Endometrium (tissue), 2 donors: Measurements from ENCODE around the gene LRRC1.

Source experiments
- FAIRE-seq: peaks from 2 replicates; lab custom pipeline; 2012; peaks lifted over from hg19 to GRCh38; lab: Jason Lieb, UNC
- donor health status: control.
- donor health status: control.

Gene LRRC1

DNA sequence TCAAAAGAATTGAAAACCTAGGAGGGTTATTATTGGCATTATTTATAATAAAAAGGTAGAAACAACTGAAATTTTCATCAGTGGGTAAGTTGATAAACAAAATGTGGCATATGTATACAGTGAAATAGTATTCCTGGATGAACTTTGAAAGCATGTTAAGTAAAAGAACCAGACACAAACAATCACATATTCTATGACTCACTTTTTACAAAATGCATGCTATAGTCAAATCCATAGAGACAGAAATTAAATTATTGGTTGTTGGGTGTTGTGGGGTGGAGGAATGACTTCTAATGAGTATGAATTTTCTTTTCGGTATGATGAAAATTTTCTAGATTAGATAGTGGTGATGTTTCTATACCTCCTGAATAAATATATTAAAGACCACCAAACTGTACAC lies 94.6 kb downstream of the LRRC1 start:
- no peak for FAIRE-seq

DNA sequence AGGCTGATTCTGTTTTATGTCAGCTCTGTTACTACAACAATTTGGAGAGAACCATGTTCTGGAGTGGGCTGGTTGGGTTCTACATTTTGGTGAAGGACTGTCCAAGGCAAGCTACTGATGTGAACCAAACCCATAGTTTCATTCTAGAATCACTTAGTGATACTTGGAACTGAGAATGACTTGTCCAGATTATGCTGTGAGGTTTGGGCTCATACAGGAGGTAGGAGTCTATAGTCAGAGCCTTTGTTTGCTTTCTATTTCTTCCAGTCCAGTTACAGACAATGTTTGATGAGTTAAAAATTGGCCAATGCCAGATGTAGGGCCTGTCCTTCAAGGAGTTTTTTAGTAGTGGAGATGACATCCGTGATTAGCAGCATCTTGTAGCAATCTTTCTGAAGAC lies 97.9 kb downstream of the LRRC1 start:
- no peak for FAIRE-seq

DNA sequence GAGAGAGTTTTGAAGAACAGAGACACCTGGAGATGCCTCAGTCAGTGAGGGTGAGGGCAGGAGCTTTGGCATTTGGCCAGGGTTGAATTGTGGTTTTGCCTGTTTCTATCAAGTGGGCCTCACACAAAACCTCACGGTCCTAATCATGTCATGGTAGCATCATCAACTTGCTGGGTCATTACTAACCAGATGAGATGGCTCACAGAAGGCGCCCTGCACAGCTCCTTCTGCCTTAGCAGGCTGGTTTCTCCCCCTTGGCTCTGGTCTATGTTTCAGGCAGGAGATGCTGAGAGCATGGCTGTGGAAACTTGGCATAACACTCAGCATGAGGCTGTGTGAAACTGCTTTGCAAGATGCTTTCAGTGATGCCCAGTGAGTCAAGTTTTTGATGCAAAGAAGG lies 99.3 kb downstream of the LRRC1 start:
- no peak for FAIRE-seq

DNA sequence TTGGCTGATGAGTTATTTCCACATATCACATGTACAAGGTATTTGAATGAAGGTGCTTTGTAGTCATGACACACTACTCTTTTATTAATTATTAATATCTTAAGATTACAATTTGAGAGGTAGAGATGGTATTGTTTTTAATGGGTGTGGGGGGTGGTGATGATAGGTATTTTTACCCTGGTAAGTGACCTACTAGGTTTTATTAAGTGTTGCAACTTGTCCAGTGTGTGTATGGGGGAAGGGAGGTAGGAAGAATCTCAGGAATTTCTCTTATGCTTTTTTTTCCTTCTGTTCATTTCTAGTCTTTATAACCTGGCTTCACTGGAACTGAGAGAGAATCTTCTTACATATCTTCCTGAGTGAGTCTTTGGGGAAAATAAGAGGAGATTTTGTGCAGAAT lies 101.4 kb downstream of the LRRC1 start:
- FAIRE-seq, result no peak

DNA sequence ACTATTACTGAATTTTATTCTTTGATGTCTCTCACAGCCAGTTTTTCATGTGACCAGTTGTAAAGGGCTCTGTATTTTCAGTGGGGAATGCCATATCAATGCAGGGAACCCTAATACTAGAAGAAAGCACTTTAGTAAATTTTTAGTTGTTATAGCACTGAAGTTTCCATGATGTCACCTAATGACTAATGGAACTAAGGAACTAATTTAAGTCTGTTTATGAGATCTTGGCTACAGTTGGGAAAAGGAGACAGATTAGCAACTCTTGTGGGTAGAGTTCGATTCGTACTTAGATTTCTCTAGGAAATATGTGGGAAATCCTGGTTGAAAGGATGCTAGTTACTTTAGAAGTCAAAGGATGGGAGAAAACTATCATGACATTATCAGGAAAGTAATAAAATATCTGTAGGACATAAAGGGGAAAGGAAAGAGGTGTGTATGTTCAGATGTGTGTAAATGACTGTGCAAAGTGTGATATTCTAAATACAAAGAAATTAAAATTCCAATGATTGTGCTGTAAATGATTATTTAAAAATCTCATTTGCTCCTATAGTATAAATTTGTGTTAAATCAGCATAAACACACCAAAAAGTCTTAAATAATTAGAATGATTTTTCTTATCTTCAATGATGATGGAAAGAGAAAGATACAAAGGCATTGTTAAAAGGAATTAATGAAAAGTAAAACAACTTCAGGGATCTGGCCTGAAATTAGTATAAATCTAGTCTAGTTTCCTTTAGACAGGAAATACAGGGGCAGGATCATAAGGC lies 103.4 kb downstream of the LRRC1 start:
- no peak for FAIRE-seq

DNA sequence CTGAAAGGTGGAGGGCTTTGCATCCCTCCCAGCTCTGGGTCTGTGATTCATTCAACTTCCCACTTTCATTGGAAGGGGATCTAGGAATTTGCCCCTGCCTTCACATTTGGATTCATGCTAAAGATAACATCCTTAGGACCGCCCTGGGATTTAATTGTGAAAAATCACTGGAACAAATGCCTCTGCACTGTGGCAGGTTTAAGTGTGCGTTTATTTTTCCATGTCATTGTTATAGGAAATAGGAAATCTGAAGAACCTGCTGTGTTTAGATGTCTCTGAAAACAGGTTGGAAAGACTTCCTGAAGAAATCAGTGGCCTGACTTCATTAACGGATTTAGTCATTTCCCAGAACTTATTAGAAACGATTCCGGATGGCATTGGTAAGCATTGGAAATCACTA lies 104.7 kb downstream of the LRRC1 start:
- FAIRE-seq, result no peak

DNA sequence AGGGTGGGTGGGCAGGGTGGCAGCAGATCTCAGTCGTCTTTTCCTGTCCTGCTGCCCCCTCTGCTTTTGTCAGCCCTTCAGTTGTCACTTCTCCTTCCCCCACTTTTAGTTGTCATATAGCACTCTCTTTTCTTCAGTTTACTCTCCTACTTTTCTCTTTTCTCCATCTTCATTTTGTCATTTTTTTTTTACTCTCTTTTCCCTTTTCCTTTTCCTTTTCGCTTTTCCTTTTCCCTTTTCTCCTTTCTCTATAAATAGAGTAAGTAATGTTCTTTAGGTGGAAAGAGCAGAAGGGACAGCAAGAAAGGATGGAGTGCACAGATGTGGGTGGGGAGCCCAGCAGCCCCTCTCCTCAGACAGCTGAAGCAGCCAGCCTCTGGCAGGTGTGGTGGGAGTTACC lies 108.6 kb downstream of the LRRC1 start:
- FAIRE-seq, result no peak

DNA sequence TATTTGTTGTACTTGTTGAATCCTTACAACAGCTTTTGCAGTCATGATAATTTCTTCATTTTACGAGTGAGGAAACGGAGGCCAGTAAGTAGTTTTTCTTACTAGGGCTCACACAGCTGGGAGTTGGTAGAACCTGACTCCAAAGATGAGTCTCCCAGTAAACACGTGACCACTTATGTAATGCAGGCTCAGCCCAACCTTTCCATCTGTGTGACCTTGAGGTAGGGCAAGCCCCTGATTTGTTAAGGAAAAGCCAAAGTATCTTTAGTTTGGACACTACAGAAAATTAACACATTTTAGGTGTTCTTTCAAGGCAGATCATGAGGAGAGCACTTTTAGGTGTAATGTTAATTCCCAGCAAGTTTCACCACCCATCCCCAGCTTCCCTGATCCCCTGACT lies 111.3 kb downstream of the LRRC1 start:
- FAIRE-seq, result no peak

DNA sequence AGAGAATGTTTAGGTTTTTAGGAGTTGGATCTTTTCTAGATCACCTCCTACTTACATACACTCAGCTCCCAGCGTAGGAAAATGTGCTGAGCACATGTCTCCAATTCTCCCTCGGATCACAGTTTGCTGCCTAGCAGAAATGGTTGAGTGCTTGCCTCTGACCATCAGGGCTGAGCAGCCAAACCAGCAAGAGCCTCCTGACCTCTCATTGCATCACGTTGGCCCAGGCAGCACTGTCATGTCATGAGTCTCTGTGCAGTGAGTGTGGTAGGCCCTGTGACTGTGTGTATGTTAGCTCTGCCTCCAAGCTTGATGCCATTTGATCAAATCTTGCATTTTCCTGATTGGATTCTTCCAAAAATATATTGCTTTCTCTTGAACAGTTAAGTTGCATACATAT lies 112.0 kb downstream of the LRRC1 start:
- no peak for FAIRE-seq

DNA sequence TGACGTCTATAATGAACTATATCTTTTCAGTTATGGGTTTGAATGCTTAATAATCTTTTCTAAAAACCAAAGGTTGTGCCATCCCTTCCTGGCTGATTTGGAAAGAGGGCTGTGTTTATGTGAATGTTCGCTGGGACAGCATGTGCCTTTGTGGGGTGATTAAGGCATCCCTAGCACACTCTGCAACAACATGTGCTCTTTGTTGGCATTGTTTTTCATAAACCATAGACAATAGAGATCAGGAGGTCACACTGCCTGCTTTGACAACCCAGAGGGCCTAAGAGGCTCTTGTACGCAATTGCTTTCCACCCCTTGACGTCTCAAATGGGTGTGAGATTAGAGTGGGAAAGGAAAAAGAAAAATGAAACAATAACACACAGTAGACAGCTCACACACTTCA lies 116.0 kb downstream of the LRRC1 start:
- no peak for FAIRE-seq

DNA sequence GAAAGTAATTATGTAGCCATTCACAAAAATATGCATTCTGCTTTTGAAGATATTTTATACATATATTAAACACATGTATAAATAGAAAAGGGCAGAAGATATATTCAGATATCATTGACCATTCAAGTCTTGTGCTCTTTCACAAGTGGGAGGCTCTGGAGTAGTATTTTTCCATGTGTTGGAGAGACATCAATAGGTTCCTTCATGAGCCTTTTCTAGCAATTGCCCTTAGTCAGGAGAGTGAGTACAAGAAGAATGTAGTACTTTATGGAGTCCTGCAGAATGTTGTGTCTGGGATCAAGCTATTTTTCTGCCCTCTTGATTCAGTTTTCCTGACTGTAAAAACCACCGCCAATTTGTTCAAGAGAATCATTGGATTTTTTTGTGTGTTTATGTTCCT lies 117.9 kb downstream of the LRRC1 start:
- FAIRE-seq, result no peak

DNA sequence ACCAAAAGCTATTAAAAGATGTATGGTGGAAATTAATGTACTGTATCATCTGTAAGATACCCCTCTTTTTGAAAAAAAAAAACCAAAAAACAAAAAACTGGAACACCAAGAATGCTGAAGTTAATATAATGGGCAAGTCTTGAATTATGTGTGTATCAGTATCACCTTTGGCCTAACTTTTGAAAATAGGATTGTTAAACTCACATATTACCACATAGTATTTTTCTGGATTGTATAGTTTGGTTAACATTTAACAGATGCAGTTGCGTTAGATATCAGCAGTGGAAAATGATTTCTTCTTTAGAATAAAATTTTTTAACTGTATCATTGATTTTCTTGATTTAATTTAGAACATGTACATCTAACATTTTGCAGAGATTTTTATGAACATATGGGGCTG lies 118.5 kb downstream of the LRRC1 start:
- no peak for FAIRE-seq

DNA sequence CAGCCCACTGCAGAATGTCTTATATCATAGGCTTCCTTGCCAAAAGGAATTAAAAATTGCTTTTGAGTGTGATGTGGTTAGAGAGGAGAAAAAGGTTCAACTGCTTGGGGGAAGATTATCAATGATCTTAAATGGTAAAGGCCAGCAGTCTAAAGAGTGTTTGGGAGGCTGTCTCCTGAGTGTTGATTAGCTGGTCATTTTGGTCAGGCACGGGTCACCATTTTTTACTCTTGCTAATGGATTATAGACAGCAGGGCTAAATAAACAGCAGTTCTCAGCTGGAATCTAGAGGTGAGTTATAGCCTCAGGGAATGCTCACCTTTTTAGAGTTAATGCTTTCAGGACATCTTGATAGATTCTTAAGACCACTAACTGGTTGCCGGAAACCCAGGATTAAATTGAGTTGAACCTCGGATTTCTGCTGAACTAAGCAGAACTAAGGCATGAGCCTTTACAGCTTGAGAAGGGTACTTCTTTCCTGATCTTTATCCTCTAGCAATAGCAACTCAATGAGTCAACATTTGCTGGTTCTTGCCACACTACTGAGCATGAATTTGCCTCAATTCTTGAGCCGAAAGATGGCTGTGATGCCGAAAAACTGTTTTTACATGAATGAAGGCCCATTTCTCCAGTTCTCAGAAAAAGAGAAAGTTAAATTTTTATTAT lies 120.4 kb downstream of the LRRC1 start:
- no peak for FAIRE-seq

DNA sequence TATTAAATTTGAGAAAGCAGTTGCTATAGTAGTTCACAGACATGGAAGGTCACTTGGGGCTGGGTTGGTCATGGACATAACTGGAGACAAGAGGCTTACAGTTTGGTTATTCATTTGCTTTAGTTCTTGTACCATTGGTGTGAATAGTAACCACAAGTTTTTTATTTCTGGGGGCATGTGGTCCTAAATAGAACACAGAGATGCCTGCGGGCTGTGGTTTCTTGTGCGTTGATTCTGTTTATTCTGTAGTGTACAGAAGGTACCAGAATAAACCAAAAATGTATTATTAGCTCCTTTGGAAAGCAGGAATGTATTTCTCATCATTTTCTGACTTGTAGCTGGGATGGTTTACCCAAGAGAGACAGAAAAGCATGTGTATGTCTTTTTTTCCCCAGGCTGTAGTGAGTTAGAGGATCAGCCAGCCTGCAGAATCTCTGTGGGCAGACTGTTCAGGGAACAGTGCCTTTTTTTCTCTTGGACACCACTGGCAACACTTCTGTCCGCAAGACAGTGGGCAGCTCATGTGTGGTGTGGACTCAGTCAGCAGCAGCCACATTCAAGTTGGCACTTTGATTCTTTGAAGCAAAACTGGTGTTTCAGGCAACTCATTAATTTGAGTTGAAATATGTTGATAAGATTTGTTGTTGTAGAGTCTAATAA lies 122.1 kb downstream of the LRRC1 start:
- no peak for FAIRE-seq

DNA sequence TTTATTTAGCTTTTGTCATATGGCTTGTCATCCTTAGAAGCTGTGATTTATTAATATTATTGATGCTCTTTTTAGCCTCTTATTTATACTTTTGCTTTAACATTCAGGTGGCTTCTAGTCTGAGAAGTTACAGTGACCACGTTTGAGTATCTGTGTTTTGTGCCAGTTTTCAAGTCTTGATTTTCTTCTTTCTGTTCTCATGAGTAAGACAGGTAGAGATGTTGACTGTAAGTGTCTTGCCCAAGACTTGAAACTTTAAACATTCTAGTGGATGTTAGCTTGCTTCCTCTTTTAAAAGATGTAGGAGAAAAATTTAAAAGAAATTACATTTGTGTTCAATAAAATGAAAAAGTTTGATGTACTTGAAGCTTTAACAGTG lies 122.6 kb downstream of the LRRC1 start:
- FAIRE-seq, result no peak

DNA sequence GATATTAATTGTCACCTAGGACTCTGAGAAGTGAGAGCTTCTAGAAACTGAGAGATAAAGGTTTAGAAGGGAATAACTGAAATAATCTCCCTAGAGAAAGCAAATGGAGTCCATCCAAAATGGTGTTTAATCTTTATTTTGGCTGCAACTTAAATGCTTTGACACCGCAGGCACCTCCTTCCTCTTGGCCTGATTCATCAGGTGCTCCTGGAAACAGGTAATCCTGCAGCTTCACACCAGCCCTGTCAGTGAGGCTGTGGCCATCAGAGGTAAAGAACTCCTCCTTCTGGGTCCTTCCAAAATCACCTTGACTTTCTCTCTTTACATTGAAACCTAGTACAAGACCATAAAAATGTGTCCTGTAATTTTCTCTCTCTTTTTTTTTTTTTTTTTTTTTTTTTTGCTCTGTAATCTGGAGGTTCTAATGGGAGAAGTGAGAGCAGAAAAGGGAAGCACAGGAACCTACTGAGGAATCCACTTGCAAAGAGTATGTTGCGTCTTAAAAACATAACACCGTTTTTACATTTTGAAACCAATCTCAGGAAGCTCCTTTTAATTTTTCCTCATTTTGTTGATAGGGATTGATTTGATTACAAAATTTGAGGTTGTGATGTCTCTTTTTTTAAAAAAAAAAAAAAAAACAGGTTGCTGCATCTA lies 124.2 kb downstream of the LRRC1 start:
- FAIRE-seq, result no peak

DNA sequence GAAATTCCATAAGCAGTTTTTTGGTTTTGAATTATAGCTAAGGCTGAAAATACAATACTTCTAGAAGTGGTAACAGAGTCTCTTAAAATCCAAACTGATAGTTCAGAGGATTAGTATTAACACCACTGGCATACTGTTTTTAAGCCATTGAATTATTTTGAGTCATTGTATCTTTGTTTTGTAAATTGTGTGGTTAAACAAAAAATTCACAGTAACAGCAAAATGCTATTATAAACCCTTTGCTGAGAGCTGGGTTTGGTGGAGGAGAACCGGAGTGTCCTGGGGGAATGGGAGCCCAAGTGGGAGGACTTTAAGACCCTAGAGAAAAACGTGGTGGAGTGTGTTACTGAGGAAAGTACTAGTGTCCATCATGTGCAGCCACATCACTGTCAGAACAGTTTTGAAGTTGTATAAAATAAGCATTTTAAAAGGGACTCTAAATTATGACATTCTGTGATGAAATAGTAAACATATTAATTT lies 125.1 kb downstream of the LRRC1 start:
- no peak for FAIRE-seq

DNA sequence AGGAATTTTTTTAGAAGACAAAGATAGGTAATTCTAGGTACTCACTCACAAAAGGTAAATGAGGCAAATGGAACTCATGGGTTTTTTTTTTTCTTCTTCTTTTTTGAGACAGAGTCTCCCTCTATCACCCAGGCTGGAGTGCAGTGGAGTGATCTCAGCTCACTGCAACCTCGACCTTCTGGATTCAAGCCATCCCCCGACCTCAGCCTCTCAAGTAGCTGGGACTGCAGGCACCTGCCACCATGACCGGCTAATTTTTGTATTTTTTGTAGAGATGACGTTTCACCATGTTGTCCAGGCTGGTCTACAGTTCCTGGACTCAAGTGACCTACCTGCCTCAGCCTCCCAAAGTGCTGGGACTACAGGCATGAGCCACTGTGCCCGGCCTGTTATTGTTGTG lies 126.1 kb downstream of the LRRC1 start:
- no peak for FAIRE-seq

DNA sequence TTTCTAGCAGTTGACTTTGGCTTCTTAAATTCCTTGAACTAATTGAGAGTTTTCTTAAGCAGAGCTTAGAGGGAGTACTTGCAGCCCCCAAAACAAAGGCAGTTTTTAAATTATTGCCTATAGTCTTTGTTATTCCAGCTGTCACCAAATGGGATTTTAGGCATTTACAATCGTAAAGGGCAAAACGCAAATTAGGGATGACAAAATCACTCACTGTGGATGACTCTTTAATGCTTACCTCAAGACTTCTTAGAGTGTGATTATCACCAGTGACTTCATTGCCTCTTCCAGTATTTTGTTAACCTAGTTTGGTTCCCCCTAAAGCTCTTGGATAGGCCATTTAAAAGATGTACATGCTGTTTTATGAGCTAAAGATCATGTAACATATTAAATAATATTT lies 126.8 kb downstream of the LRRC1 start:
- no peak for FAIRE-seq

DNA sequence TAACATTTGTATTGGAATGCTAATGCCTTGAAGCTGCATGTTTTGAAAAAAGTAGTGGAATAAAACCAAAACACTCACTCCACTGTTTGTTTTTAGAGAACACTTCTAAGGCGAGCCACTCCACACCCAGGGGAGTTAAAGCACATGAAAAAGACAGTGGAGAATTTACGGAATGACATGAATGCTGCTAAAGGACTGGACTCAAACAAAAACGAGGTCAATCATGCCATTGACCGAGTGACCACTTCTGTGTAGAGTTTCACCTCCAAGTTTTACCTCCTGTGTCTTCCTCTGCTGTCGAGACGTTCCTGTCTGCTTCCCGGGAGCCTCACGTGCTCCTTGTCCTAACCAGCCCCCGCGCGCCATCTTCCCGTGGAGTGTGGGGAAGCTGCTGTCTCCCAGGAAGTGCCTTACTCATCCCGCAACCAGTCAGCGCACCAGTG lies 127.8 kb downstream of the LRRC1 start:
- no peak for FAIRE-seq

DNA sequence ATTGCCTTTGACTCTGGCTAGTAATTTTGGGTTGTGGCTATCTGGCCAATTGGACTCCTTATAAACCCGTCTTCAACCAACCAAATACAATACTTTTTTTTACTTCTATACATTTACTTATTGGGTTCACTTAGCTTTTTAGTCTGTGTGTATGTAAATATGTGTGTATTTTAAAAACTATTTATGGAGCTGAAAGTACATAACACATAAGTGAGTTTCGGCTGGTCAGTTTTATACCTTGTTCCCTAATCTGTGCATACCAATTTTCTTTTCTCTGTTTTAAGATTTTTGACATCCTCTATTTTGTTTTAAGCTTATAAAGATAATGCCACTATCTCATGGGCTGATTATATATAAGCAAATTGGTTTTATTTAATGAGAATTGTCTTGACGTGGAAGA lies 129.5 kb downstream of the LRRC1 start:
- no peak for FAIRE-seq

DNA sequence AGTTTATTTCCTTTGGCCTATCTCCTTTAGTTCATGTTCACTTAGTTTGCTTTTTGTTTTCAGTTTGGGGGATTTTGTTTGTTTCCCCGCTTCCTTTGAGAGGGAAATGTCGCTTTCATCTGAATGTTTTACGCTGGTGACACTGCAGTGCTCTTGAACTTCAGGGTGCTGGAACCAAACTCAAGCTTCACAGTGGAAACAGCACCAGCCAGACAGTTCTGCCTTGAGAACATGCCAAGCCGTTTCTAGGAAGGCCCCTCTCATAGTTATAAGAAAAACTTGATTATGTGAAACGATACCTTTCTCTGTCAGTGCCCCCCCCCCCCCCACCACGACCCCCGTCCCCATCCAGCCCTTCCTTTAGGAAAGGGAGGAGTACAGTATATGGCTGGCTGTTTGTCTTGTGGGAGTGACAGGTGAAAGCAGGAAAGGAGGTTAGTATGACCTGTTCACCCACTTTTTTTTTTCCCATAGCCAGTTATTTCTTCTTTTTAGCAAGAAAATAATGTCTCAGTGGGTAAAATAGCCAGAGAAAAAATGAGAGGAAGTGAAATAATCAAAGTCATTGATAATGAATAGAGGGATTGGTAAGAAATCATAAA lies 130.1 kb downstream of the LRRC1 start:
- no peak for FAIRE-seq
